NCI-H2227 (cell line): ENCODE results near the gene PSME2.

Experiments
- DNase-seq: peaks from one replicate; lab custom pipeline; 2025; ENCODE audit not compliant: unreplicated experiment; lab: John Stamatoyannopoulos, UW

The PSME2 gene

DNA sequence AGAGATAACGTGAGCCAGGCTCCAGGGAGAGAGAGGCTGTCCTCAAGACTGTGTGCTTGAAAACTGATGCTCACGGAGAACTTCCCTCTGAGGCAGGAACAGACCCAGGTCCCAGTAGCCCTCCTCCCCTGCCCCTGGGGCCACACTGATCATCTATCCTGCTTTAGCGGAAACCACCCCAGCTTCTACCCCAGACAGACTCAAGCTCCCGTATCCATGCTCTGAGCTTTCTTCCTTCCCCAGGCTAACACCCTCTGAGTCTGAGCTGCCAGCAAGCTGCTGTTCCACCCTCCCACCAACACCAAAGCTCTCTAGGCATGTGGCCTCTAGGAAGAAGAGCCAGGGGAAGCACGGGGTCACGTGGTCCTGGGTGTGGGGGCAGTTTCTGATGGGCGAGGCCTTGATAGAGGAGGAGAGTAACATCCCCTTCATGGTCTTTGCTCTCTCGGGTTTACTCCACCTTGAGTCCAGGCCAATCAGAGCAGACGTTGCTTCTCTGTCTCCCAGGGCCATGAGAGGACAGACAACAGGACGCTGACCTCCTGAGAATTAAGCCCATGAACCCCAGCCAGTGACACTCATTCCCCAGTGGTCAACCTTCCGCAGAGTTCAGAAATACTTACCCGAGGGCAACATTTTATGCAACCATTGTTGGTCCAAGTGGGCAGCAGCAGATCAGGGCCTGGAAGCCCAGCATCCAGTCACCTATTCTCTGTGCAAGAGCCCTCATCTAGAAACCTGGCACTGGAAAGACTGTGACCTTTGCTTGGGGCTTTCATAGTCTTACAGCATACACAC is 50.9 kb downstream of the PSME2 start:
- DNase-seq, result peak; percentile 56

GRCh38 chr14:24094841-24095270 is 51.6 kb downstream of the PSME2 start:
- no peak for DNase-seq

DNA sequence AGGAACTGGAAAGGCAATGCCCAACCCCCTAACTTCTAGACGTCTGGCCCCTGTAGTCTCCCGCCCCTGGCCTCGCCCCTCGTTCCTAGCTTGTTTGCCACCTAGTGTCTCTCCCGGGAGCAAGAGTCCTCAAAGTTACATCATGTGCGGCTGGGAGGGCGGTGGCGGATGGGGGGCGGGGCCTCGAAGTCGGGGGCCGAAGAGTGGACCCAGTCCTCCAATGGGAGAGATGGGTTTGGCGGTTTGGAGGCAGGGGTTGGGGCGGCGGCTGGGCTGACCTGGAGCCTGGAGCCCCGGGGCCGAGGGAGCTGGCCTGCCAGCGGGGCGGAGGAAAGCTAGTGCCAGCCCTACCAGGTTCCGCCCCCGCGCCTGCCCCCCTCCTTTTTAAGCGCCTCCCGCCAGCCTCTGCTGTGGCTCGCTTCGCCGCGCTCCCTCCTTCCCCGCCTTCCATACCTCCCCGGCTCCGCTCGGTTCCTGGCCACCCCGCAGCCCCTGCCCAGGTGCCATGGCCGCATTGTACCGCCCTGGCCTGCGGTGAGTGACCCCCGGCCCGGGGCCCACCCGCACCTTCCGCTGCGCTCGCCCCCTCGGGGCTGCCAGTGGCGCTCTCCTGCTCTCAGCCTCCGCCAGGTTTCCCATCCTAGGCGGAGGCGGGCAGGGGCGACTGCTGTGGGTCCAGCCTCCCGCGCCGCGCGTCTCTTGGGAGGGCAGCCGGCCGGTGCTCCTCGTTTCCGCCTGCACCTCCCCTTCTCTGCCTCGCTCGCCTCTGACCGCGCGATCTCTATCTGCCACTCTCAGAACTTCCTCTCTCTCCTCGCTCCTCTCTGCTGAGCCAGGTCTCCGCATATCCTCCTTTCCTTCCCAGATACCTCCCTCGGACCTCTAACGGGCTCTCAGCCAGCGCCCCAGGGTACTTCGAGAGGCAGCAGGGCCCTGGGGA is 52.2 kb downstream of the PSME2 start, which contains the start of gene PCK2:
PCK2 (plus strand) TSS at position 411 of the 940 bp plus-strand sequence; CDS start at position 506, 95 bp downstream.
- peak; percentile 85 for DNase-seq
